T1000 (cell line): Measurements from ENCODE around the gene ADAMTS12.

Source experiments
- DNase-seq: peaks from one replicate; lab custom pipeline; 2025; ENCODE audit warnings: mixed read lengths; lab: John Stamatoyannopoulos, UW

ADAMTS12 gene

DNA sequence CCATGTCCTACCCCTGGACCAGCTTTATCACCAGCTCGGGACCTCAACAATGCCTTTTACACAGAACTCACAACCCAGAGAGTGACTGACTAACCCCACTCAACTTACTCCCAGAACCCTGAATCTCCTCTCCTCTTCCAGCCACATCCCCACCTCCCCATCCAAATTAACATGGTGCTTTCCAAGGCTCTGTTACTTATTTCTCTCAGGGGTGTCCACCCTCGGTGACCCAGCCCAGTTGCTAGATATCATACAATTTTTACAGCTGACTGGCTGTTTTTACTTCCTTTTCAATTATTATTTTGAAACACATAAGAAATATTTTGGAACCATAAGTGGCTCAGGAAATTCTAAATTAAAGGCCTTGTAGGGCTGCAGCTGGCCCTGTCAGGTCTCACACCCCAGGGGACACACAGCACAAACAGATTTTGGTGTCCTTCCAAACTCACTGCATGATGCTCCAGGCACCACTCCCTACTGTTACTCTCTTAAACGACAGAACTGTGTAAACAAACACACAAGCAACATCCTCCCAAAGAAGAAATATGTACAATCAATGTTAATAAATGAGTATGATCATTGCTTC lies 180.6 kb downstream of the ADAMTS12 start:
- DNase-seq: no peak

DNA sequence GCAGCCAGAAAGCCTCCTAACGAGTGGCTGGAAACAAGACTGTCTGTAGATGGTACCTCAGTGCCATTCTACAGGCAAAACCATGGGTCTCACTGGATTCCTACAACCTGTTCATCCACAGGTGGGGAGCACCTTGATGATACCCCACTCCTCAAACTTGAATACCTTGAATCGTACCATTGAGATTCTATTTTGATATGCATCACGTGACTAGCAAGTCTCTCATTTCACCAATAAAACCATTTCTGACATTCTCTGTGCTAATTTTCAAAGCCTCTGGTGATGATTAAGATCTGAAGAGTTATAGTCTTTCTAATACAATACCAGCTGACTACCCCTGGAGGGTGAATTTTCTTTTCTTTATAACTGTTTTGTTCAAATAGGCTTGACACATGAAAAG lies 188.9 kb downstream of the ADAMTS12 start:
- DNase-seq: no peak

DNA sequence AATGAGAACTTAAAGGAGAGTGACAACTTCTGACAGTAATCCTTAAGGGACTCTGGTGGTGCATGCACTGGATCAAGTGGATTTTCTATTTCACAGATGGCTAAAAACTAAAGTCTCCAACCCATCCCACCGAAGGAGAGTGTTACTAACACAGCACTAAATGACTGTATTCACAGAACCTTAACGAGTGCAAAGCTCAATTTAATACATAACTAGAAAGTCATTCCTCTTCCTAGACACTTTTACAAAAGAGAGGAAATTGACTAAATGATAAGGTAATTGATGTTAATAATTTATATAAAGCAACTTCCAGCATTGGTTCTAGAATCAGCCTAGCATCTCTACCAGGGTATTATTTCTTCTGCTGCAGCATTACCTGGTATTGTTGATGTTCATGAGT lies 189.8 kb downstream of the ADAMTS12 start:
- DNase-seq: no peak

DNA sequence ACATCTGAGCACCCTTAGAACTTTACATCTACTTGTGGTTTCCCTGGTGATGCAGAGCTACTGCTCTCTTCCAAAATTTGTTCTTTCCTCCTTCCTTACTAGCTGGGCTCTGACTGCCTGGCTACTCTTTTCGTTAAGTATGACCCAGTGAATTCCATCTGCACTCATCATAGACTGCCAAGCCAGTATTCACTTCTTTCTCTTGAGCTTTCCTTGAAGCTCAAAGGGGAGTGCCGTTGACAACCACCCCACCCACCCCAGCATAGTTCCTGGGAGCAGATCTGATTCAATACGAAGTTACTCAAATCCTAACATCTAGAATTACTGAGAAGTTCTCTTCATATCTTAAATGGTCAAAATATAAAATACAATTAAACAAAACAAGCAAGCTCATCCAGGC lies 190.5 kb downstream of the ADAMTS12 start:
- DNase-seq: peak; percentile 6

DNA sequence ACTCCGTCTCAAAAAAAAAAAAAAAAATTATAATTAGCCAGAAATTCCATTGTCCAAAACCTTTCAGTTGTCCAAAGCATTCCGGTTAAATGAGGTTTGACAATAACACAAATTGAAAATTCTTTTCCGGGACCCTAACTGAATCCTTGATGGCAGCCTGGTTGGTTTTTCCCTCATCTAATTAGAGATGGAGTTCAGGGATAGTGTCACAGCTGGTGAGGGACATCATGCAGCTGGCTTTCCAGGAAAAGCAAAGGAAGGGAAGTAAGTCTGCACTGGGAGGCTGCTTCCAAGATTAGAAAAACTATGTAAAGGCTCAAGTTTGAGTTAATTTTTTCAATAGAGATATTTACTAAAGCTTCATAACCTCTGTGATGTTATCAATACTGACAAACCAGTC lies 195.4 kb downstream of the ADAMTS12 start:
- DNase-seq: no peak

DNA sequence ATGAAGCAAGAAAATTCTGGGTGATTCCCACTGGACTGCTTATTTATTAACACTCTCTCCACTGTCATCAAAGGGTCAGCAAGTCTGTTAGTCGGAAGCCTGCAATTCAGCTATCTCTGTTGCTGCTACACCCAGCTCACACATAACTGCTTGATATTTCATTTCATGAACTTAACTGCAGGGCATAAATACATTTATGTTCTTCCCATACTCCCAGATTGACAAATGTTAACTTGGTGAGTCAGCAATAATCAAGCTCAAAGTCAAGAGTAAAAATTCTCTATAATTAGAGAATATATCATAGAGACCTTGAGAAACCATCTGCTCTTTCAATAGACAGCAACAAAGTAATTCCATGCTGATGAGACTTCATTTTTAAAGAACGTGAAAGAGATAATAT lies 198.8 kb downstream of the ADAMTS12 start:
- no peak for DNase-seq

DNA sequence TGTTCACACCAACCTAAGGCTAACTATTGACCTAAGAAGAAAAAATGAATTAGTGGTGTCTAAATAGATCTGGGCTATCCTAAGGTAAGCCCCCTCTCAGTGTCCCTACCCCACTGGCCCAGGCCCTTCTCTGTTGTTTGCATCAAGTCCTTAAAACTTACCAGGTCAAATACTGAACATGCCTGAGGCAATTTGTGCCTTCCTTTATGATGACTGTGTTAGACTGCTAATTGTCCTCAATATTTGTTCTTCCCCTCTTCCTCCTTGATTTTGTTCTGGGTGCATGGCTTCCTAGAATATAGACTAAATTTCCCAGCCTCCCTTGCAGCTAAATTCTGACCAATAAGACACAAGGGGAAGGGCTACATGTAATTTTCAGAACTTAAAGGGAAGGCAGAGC lies 199.9 kb downstream of the ADAMTS12 start:
- DNase-seq: no peak

DNA sequence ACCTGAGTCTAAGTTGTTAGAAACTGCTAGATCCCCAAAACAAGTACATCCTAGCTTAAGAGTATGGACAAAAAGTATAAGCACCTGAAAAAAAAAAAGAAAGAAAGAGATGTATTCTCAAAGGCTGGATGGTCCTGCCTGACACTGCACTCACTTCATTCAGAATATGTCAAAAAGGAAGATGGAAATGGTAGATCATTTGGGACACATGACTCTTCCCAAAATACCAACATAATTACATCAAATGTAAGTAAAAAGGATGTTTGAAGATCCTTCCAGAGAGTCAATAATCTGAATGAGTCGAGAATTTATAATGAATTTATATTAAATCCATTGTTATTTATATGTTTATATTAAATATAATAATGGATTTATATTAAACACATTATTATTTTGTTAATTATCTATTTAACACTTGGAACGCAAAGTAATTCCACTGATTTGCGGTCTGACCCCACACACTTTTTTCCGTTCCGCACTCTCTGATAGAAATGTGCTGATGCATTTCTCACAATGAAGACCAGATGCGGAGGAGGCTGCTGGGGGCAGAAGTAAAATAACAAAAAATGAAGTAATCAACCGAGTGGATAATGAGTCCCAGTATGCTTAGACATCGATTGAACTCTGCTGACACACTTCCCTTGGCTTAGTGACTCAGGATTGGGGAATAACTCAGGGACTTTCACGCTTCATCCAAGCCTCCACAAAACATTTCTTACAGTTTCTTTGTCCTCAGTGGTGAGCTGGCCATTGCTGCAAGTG lies 201.2 kb downstream of the ADAMTS12 start:
- DNase-seq: peak; percentile 45

DNA sequence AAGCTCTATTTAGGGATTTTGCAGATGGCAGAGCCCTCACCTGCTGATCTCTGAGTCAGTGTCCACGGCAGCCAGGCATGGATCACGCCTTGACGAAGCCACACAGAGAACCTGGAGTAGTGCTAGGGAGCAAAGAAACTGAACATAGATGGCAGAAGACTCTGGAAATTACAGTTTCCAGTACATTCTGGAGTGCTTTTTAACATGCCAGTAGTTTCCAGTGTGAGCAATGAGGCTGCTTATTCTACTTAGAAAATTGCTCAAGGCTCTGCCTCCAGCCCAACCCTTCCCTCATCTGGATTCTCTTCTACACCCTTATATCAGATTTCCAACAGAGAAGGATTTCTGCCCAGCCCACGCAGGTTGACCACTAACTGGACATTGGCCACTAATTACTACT lies 203.3 kb downstream of the ADAMTS12 start:
- no peak for DNase-seq

DNA sequence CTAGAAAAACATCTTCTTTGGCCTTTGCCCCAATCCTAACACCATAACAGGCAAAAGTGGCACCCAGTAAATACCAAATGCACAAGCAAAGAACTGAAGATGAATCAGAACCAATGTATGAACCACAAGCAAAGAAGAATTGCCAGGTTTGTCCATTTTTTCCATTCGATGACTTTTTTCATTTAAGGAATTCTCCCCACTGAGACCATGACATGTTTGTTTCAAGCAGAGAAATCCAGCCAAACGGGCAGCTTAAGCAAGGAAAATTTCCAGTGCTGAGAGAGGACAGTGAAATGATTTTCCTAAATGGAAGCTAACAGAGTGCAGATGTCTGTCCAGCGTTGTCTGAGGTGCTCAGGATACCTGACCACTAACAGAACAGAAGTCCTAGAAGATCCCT lies 203.7 kb downstream of the ADAMTS12 start:
- DNase-seq: no peak

DNA sequence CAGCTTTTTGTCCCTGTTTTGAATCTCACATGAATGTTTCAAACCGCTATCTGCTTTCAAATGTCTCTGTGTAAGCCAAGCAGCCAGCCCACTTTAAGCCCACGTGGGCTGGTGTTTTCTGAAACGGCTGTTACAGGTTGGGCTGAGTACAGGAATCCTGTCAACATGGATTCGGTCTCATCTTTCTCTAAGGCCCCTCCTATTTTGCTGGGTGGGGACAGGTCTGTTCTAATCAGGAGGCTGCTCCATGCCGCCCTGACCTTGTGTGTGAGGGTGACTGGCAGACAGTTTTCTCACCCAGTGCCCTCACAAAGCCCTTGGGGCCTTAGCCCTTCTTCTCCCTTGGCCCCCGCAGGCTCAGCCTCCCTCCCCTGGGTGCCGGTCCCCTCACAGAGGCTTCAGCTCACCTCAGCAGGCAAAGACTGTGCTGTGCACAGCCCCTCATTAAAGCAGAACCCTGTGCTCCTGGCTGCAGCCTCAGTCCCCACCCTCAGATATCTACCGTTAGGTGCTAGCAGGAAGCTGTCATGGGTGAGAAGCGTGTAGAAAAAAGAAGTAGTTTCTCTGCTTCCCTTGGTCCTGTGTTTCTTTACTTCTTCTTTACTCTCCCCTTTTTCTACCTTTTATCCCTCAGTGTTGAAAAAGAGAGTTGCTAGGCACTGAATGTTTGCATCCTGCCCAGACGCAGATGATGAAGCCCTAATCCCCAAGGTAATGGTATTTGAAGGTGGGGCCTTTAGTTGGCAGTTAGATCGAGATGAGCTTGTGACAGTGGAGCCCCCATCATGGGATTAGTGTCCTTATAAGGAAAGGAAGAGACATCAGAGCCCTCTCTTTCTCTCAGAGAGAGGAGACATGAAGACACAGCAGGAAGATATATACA lies 205.7 kb downstream of the ADAMTS12 start:
- DNase-seq: no peak

DNA sequence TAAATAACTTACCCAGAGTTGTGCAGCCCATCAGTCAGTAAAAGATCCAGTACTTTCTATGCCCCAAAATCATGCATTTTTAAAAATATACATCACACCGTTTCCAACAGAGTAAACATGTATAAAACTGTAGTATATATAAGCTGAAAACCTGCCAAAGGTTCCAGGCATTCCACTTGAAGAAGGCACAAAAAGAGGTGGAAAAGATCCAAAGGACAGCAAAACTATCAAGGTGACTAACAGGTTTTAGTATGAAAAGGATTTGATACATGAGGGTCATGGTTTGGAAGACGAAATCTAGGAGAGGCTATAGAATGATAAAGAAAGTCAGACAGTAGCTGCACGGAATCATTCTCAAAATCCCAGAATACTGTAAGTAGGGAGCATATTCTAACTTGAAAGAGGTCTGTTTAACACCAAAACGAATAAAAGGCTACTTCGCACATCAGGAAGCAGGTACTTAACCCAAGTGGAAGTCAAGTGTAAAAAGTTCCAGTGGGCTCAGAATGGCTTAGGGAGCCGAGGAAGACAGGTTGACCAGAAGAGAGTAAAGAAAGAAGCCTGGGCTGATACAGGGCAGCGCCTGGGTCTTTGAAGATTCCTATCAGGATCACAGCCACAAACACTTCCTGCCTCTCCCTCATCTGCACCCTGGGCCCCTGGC lies 207.2 kb downstream of the ADAMTS12 start:
- no peak for DNase-seq

DNA sequence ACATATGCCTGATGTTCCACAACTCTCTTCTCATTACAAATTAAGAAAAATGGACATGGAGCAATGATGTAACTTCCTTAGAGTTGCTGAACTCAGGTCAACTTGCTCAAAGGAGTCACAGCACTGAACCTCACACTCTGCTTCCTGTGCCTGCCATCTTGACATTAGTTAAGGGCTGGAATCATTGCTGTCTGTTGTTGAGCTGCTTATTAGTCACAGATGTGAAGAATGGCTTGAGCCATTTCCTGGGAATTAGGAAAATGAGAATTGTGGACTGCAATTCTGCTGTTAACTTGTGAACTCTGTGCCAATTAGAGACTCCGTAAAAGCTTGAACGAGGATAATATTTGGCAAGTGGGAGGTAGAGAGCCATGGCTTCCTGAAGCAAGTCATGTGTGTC lies 212.0 kb downstream of the ADAMTS12 start:
- DNase-seq: no peak

DNA sequence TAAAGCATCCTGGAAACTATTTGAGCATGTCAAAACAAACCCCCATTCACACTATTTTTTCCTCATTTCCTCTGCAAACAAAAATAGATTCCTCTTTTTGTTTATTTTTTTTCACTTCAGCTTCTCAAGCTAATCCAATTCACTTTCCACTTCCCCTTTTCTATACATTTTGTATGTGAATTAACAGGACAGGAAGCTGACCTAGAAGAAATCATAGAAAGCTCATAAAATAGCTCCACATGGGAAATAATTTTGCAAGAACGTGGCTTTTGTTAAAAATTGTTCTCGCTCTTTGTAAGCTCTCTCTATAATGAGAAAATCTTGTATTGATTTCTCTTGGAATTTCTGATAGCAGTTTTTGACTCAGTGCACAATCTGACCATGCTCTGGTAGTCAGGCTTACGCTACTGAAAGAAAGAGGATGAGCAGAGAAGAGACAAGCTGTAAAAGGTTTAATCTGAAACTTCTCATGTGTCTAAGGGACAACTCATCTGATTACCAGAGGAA lies 215.8 kb downstream of the ADAMTS12 start:
- DNase-seq: no peak

DNA sequence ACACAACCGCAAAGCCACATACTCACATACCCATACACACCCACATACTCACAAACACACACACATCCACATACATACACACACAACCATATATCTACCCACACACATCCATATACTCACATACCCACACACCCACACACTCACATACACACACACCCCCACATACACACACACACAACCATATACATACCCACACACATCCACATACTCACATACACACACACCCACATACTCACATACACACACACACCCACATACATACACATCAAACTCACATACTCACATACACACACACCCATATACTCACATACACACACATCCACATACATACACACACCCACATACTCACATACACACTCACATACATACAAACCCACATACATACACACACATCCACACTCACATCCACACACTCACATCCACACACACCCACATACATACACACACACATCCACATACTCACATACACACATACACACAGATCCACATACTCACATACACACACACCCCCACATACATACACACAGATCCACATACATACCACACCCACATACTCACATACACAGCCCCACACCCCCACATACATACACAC lies 220.0 kb downstream of the ADAMTS12 start:
- DNase-seq: no peak

DNA sequence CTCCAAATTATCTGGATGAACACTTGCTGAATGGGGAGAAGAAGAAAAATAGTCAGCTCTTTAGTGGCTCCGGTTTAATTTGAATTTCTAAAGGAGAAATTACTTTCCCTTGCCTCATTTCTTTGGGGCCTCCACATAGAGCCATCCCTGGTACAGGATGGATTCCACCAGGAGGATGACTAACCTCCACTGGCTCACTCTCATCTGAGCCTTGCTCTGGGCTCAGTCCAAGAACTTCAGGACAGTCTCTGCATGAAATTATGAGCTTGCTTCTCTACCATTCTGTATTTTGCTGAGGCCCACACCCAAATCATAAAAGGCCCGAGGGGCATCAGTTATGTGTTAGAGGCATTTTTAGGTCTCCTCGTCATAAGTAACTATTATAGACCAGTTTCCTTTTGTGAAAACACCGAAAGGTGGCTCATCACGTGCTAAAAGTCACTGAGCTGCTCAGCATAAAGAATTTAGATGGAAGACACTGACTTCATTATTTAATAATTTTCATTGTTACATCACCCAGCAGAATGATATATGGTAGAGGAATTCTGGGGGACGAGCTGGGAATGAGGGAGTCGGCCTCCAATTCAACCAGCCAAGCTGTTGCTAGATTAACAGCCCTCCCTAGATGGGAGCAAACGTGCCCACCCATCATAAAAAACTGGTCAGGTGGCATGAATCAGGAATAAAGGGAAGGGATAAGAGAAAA lies 228.9 kb downstream of the ADAMTS12 start:
- no peak for DNase-seq

DNA sequence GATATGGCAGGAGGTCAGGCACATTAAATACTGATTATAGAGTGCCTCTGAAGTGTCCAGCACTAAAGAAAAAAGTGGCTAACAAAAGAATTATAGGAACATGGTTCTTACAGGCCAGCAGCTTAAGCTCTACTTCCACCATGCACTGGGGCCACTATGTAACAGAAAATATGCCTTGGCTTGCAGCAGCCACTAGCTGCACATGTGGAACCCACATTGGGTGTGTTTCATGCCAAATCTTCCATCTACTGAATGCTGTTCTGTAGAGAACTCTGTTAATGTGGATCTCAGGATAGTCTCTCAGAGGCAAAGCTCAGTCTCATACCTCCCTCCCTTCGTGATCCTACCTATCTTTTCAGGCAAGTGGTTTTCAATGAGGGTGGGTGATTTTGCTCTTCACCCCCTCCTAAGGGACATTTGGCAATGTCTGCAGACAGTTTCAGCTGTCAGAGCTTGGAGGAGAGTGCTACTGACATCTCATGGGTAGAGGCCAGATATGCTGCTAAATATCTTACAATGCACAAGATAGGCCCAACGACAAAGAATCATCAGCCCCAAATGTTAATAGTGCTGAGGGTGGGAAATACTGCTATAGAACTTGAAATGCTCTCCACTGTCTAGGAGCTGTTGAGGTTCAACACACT lies 232.1 kb downstream of the ADAMTS12 start:
- no peak for DNase-seq

DNA sequence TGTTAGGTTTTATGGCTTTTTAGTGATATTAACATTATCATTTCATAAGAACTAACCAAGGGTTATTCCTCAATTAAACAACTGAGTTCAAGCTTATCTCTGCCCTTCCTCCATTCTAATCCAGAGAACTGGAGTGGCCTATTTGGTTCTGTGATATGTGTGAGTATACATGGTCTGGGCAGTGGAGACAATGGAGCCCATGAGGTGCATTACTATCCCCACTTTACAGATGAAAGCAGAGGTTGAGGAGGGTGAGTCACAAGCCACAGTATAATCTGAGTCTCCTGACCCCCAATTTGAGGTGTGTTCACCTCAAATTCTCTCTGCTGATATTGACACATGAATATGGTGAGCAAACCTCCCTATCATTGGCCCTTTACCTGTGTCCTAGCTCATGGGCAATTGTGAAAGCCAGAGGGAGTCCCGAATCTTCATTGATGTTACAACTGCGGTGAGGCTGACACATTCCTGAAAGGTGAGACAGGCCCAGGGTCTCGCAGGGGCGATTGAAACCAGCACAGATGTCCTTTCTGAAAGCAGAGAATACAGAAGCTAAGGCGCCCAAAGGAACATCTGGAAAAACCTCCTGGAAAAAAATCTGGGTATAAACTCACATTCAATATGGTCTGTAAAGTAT lies 233.9 kb downstream of the ADAMTS12 start:
- no peak for DNase-seq

DNA sequence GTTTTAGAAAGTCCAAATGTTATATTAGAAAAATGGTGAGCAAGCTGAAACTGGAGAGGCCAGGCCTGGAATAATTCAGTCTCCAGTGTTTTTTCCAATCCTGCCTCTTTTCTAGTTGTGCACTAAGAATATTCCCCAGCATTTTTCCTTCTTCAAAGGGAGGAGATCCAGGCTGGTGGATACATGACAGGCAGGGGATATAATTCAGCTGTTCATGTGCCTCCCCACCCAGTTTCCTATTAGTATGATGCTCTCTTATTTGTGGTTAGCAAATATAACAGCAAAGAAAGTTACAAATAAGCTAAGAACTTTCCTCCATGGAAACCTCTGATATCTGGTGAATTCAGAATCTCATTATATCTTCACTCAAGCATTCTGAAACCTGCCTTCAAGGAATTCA lies 234.6 kb downstream of the ADAMTS12 start:
- DNase-seq: no peak

DNA sequence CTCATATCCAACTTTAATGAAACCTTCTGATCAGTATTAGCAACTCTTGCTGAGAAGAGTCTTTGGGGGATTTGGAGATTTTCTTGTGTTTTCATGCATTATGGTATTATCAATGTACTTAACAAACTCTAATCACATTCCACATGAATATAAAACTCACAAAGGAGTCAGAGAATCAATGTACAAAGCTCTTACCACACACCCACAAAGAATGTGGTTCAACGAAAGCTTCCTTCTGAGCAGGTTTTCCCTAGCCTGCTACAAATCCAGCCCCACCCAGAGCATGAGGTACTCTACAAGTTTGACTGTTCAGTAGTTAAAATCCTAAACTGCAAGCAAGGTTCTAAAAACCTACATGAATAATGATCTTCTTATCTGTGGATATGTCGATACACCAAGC lies 240.9 kb downstream of the ADAMTS12 start:
- no peak for DNase-seq
